ENCODE measurements around the gene CFAP74.

Gene CFAP74

DNA sequence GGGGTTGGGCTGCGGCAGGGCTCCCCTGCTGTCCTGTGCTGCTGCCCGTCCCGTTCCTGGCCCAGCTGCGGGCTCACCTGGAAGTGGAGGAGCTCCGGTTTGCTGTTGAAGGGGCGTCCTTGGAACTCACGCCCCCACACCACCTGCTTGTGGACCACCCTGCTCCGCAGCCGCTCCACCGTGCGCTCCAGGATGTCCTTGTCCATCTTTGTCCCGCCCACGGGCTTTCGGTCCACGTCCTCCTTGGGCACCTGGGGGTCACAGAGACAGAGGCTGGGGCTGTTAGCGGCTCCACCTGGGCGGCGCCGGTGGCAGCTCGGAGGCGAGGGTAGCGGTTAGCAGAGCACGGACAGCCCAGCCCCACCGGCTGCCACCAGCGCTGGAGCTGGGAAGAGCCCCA, 38.8 kb downstream of the CFAP74 start:
- H3K4me3 ChIP-seq (ENCODE audit: low read depth, low read length): no peak overlapping the region
- TF ChIP-seq, protein P1, sequence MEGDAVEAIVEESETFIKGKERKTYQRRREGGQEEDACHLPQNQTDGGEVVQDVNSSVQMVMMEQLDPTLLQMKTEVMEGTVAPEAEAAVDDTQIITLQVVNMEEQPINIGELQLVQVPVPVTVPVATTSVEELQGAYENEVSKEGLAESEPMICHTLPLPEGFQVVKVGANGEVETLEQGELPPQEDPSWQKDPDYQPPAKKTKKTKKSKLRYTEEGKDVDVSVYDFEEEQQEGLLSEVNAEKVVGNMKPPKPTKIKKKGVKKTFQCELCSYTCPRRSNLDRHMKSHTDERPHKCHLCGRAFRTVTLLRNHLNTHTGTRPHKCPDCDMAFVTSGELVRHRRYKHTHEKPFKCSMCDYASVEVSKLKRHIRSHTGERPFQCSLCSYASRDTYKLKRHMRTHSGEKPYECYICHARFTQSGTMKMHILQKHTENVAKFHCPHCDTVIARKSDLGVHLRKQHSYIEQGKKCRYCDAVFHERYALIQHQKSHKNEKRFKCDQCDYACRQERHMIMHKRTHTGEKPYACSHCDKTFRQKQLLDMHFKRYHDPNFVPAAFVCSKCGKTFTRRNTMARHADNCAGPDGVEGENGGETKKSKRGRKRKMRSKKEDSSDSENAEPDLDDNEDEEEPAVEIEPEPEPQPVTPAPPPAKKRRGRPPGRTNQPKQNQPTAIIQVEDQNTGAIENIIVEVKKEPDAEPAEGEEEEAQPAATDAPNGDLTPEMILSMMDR (IDR thresholded peaks at IDR 0.05; ENCODE audit: low read depth, low read length): no peak

DNA sequence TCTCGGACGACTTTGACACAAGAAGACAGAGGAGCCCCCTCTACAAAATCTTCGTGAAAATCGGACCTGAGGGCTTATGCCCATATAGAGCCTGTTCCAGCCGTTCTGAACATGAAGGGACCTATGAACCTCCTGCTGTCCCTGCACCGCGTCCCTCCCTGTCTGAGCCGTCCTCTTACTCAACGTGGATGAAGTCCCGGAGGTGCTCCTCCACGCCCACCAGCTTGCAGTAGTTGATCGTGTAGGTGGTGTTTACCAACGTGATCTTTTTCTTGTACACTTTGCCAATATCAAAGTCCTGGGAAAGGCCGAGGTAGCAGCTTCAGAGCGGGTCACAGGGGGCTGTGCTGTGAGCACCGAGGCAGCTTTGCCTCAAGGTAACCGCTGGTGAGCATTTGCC, 40.0 kb downstream of the CFAP74 start:
- no peak overlapping the region for H3K4me3 ChIP-seq (ENCODE audit: low read depth, low read length)
- TF ChIP-seq, protein P1 (IDR thresholded peaks at IDR 0.05; ENCODE audit: low read depth, low read length): no peak

DNA sequence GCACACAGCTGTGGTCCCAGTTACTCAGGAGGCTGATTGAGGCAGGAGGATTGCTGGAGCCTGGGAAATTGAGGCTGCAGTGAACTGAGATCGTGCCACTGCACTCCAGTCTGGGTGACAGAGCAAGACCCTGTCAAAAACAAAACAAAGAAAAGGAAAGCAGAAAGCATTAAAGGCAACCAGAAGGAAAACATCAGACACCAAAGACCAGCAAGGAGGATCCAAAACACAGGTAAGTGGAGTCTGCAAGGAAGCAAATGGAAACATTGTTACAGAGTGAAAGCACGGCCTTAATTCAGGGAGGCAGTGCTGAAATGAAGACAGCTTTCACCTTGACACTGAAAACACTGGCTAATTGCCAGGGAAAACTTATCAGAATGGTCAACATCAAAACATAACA, 40.8 kb downstream of the CFAP74 start:
- TF ChIP-seq, protein P1 (IDR thresholded peaks at IDR 0.05; ENCODE audit: low read depth, low read length): no peak
- no peak overlapping the region for H3K4me3 ChIP-seq (ENCODE audit: low read depth, low read length)

DNA sequence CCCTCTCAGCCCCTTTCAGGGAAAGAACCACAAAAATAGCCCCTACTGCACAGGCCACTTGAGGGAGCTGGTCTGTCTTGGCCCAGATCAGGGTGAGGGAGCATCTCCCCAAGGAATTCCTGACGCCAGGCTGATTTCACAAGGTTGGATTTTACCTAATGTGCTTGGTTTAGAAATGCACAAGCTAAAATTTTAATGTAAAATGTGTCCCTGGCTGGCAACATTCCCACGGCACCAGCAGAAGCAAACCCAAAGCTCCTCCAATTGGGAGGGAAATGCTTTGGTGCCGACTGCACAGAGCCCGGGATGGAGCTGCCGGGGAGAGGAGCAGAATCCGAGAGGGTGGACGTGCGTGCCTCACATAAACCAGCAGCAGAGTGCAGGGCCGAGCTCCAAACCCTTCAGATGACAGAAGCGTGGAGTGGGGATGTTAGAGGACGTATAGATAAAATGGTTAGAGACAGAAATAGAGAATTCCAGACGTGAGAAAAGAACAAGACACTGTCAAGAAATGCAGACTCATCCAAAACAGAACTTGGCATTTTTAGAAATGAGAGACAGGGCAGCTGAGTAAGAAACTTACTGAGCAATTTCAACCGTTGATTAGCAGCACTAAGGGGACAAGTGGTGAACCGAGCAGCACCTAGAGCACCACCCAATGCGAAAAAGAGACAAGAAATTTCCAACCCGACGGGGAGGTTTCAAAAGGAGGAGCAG, 42.9 kb downstream of the CFAP74 start:
- H3K4me3 ChIP-seq (ENCODE audit: low read depth, low read length): no peak overlapping the region
- TF ChIP-seq, protein P1 (IDR thresholded peaks at IDR 0.05; ENCODE audit: low read depth, low read length): no peak

DNA sequence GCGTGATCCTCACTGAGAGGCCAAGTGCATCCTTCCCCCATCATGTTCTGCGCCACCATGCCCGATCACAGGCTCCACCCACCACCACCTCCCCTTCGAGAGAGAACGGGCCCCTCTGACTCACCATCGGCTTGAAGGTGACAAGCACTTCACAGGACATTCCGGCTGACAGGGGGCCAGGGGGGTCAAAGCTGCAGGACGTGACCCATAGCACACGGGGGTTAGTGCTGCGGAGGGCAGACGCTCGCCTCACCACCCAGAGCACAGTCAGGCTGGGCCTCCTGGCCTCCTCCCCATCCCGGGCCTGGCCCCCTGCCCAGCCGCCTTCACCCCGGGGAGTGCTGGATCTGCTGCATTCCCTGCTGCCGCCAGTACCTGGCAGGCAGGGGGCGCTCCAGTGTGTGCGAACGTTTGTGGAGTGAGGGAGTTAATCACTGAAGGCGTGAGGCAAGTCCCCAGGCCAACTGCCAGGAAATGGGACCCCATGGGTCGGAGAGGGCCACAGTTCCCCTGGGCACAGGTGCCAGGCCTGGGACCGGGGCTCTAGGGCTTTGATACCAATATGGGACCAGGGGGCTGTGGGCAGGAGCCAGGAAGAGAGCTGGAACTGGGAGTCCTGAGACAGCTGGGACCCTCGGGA, 43.6 kb downstream of the CFAP74 start:
- TF ChIP-seq, protein P1 (IDR thresholded peaks at IDR 0.05; ENCODE audit: low read depth, low read length): peak; percentile 69
- H3K4me3 ChIP-seq (ENCODE audit: low read depth, low read length): no peak overlapping the region

DNA sequence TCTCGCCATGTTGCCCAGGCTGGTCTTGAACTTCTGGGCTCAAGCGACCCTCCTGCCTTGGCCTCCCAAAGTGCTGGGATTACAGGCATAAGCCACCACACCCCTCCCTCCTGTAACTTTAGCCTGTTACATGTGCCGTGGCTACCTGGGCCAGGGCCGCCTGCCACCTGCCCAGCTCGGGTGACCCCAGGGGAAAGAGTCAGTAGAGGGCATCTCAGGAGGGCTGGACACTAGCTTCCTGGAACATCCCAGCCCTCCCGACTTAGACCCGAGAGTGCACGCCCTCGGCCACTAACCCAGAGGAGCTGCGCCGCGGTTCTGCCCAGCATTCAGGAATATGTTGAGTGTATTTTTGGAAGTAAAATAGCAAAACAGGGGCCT, 44.1 kb downstream of the CFAP74 start:
- TF ChIP-seq, protein P1 (IDR thresholded peaks at IDR 0.05; ENCODE audit: low read depth, low read length): no peak
- no peak overlapping the region for H3K4me3 ChIP-seq (ENCODE audit: low read depth, low read length)

DNA sequence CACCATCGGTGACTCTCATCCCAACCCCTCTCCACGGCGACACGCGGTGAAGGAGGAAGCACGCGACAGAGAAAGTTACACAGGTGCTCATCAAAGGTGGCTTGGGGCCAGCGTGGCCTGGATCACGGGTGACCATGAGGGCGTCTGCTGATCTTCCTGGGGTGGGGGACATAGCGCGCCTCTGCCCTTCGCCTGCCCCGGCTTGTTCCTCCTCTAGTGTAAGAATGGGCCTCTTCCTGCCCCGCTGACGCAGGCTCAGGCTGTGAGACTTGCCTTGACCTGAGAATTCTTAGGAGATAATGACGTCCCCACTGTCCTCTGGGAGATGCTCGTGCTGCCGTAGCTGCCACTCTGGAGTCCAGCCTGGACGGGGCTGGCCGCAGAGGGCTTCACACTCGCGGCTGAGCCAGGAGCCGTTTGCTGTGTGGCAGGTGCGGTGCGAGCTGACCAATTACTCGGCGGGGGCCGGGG, 45.5 kb downstream of the CFAP74 start:
- H3K4me3 ChIP-seq (ENCODE audit: low read depth, low read length): no peak overlapping the region
- TF ChIP-seq, protein P1 (IDR thresholded peaks at IDR 0.05; ENCODE audit: low read depth, low read length): no peak

Measured in WI38 (cell line).